K562 (cell line): Measurements from ENCODE around the gene ZNF45. TPM values are rescaled to one million over a fixed set of nuclear protein-coding genes. Genes with fewer than 3 reads are reported as not detected.

Experiments
- ATAC-seq: fragments of 200-7000 bp; cut with Tn5 transposase; 3 replicates; pipeline ENCODE4 v1.9.1; 2020; ENCODE audit warnings: moderate library complexity
- BruUV-seq: library from RNA; stranded (reverse); fragments of 400-500 nt; replicated peaks from 2 replicates; lab custom pipeline; 2021; lab: Mats Ljungman, UMichigan
- CTCF ChIA-PET: fragments of 300-600 bp; formaldehyde crosslinking; extraction: SDS; loops from one replicate; lab custom pipeline; 2021; ENCODE audit warnings: low intra/inter-chr PET ratio; lab: Yijun Ruan, JAX
- POLR2A ChIA-PET: fragments of 300-600, 350-650 bp; sonication (Branson Sonifier 250); formaldehyde crosslinking; extraction: SDS; loops from one replicate; lab custom pipeline; 2021; ENCODE audit warnings: antibody characterized with exemption, inconsistent platforms; lab: Yijun Ruan, JAX
- DNase-seq, 4 experiments: peaks; one replicate each; pipeline versions ENCODE4 v3.0.0 to v3.0.0-alpha.2; 2011 to 2018; ENCODE audit warnings: low spot score in 3 of 4, mixed read lengths in 3 of 4; ENCODE audit errors: extremely low read depth in 1 of 4
- FAIRE-seq: peaks from 2 replicates; lab custom pipeline; 2011; peaks lifted over from hg19 to GRCh38; lab: Jason Lieb, UNC
- H2AFZ ChIP-seq: 2 replicates; pipeline ENCODE4 v1.6.0; 2011; ENCODE audit warnings: low read depth, low read length, control low read depth, inconsistent platforms
- H3K27ac ChIP-seq: fragments of 200-600 bp; 3 replicates; pipeline ENCODE4 v1.8.0; 2011; ENCODE audit warnings: low read depth, mild to moderate bottlenecking, control low read depth, inconsistent platforms, low read length, moderate library complexity, mixed read lengths; ENCODE audit errors: extremely low read depth
- H3K27me3 ChIP-seq, 2 experiments: fragments of 300-600 bp in 1 of 2; 2 replicates in 1 of 2; 3 replicates in 1 of 2; pipeline versions ENCODE4 v1.6.0 to v1.8.0; 2011; ENCODE audit warnings: inconsistent platforms in 2 of 2, low read length in 2 of 2, mild to moderate bottlenecking in 1 of 2, mixed read lengths in 1 of 2, moderate library complexity in 1 of 2; ENCODE audit not compliant: control insufficient read depth in 2 of 2, insufficient read depth in 2 of 2
- H3K36me3 ChIP-seq: fragments of 300-600 bp; 3 replicates; pipeline ENCODE4 v1.8.0; 2011; ENCODE audit warnings: mild to moderate bottlenecking, low read length, inconsistent platforms; ENCODE audit not compliant: control insufficient read depth, insufficient read depth
- H3K4me1 ChIP-seq, 2 experiments: fragments of 200-600 bp in 1 of 2; replicated peaks in 1 of 2; 2 replicates in 1 of 2; 3 replicates in 1 of 2; pipeline versions ENCODE4 v1.5.1 to v1.8.0; 2011; ENCODE audit warnings: inconsistent platforms in 2 of 2, low read length in 2 of 2, mild to moderate bottlenecking in 1 of 2, mixed read lengths in 1 of 2, moderate library complexity in 1 of 2; ENCODE audit not compliant: control insufficient read depth in 2 of 2, insufficient read depth in 2 of 2
- H3K4me2 ChIP-seq: 2 replicates; pipeline ENCODE4 v1.6.1; 2011; ENCODE audit warnings: low read length, control low read depth, inconsistent platforms, mixed read lengths; ENCODE audit not compliant: insufficient read depth
- H3K4me3 ChIP-seq: fragments of 200-600 bp; sonication (generic), shearing (Covaris generic); 2 replicates; pipeline ENCODE4 v1.5.1; 2016; ENCODE audit warnings: control low read depth, inconsistent platforms
- H3K79me2 ChIP-seq: fragments of 200-600 bp; 3 replicates; pipeline ENCODE4 v1.8.0; 2011; ENCODE audit warnings: low read length, inconsistent platforms; ENCODE audit not compliant: control insufficient read depth, insufficient read depth
- H3K9ac ChIP-seq, 2 experiments: 2 replicates each; pipeline versions ENCODE4 v1.6.0 to v1.6.1; 2011; ENCODE audit warnings: low read depth in 2 of 2, low read length in 2 of 2, control low read depth in 1 of 2, inconsistent platforms in 1 of 2, mild to moderate bottlenecking in 1 of 2, mixed read lengths in 1 of 2; ENCODE audit not compliant: insufficient read depth in 1 of 2
- H3K9me1 ChIP-seq: one replicate; pipeline ENCODE4 v1.6.0; 2011; ENCODE audit warnings: inconsistent platforms, mild to moderate bottlenecking, low read length, moderate library complexity; ENCODE audit not compliant: control insufficient read depth, insufficient read depth
- H3K9me3 ChIP-seq: replicated peaks from 2 replicates; pipeline ENCODE4 v1.5.1; 2011; ENCODE audit warnings: low read depth, low read length, inconsistent platforms; ENCODE audit not compliant: control insufficient read depth, insufficient read depth
- H4K20me1 ChIP-seq: replicated peaks from 2 replicates; pipeline ENCODE4 v1.6.1; 2011; ENCODE audit warnings: low read length, inconsistent platforms, mixed read lengths; ENCODE audit not compliant: control insufficient read depth, insufficient read depth
- ADNP ChIP-seq: fragments of 200-800 bp; sonication (Bioruptor generic); IDR thresholded peaks from 2 replicates; pipeline ENCODE4 v1.6.1; 2016; ENCODE audit warnings: missing genetic modification characterization, missing compliant biosample characterization
- BCOR ChIP-seq: fragments of 450-650 bp; IDR thresholded peaks from 2 replicates; pipeline ENCODE4 v1.6.1; 2016
- GTF2A2 ChIP-seq: IDR thresholded peaks from 2 replicates; pipeline ENCODE4 v1.6.1; 2016; ENCODE audit warnings: mild to moderate bottlenecking, missing genetic modification characterization, missing compliant biosample characterization
- MYNN ChIP-seq, 2 experiments: sonication (generic); formaldehyde crosslinking in 1 of 2; IDR thresholded peaks; 2 replicates each; pipeline versions ENCODE4 v1.5.0 to v1.6.1; 2016 to 2020; ENCODE audit warnings: antibody characterized with exemption in 1 of 2, missing genetic modification reagents in 1 of 2
- RFX7 ChIP-seq: fragments of 250-450 bp; sonication (Bioruptor Pico); IDR thresholded peaks from 2 replicates; pipeline ENCODE4 v1.5.1; 2021; ENCODE audit warnings: mild to moderate bottlenecking
- TCF3 ChIP-seq: sonication (generic); formaldehyde crosslinking; IDR thresholded peaks from 2 replicates; pipeline ENCODE4 v1.4.0; 2020; ENCODE audit warnings: mild to moderate bottlenecking, missing genetic modification reagents
- TEAD2 ChIP-seq: fragments of 450-650 bp; IDR thresholded peaks from 2 replicates; pipeline ENCODE4 v1.6.1; 2016; ENCODE audit warnings: missing genetic modification characterization, control low read depth, missing compliant biosample characterization
- WGBS: fragments of 100-300 bp; shearing (Covaris generic); methylation state at CpG from one replicate; pipeline ENCODE4 v1.1.6; 2016; ENCODE audit warnings: low coverage, mixed read lengths; ENCODE audit not compliant: insufficient coverage; ENCODE audit errors: missing lambda C conversion rate; 5-methylcytosine and 5-hydroxymethylcytosine counted together
- in situ Hi-C: fragments of 300-500 bp; cut with MboI; formaldehyde crosslinking; loops from 4 replicates; pipeline ENCODE4 v1.15.0; 2018; ENCODE audit warnings: inconsistent platforms, mixed read lengths
- intact Hi-C: fragments of 100-400 bp; cut with micrococcal nuclease; formaldehyde crosslinking; loops from 2 replicates; pipeline ENCODE4 v1.14.2; 2022
- polyA plus RNA-seq, 8 experiments: library from polyadenylated mRNA; depleted of rRNA in 4 of 8; stranded (reverse) in 5 of 8; unstranded in 3 of 8; fragments of >200 nt; fragmentation: Nextera tagmentation in 2 of 8; fragmentation: Illumina TruSeq in 1 of 8; extraction: Ambion mirVana in 2 of 8; extraction: Trizol in 1 of 8; gene quantifications; 2 replicates each; pipeline versions ENCODE4 v1.2.1 to v1.2.3, GENCODE V29; 2011 to 2014; ENCODE audit warnings: inconsistent platforms in 1 of 8, missing spikeins in 1 of 8
- total RNA-seq, 7 experiments: library from RNA; depleted of rRNA in 6 of 7; stranded (reverse); fragments of >200 nt in 6 of 7; fragmentation: Illumina TruSeq in 2 of 7; extraction: Trizol in 2 of 7; gene quantifications; 2 replicates each; pipeline versions ENCODE4 v1.2.1 to v1.2.3, GENCODE V29; 2011 to 2021; ENCODE audit warnings: low replicate concordance in 1 of 7
- TF ChIP-seq, protein P1 (sequence below), 3 experiments: IDR thresholded peaks in 2 of 3; conservative IDR thresholded peaks in 1 of 3; 2 replicates each; pipeline ENCODE4 v1.5.1; 2011 to 2012; ENCODE audit warnings: low read length in 3 of 3, mild to moderate bottlenecking in 3 of 3, control low read depth in 2 of 3, improper control_type of control experiment in 1 of 3, inconsistent platforms in 1 of 3, low read depth in 1 of 3, mixed read lengths in 1 of 3, moderate library complexity in 1 of 3; ENCODE audit not compliant: insufficient read depth in 2 of 3

ZNF45 gene
- total and polyA plus RNA-seq, 9 of the 15 experiments (the other 6 are each of a cell fraction or from before 2014, with no cell fraction given): 2.6 to 10.6 (median 9.4) TPM

DNA sequence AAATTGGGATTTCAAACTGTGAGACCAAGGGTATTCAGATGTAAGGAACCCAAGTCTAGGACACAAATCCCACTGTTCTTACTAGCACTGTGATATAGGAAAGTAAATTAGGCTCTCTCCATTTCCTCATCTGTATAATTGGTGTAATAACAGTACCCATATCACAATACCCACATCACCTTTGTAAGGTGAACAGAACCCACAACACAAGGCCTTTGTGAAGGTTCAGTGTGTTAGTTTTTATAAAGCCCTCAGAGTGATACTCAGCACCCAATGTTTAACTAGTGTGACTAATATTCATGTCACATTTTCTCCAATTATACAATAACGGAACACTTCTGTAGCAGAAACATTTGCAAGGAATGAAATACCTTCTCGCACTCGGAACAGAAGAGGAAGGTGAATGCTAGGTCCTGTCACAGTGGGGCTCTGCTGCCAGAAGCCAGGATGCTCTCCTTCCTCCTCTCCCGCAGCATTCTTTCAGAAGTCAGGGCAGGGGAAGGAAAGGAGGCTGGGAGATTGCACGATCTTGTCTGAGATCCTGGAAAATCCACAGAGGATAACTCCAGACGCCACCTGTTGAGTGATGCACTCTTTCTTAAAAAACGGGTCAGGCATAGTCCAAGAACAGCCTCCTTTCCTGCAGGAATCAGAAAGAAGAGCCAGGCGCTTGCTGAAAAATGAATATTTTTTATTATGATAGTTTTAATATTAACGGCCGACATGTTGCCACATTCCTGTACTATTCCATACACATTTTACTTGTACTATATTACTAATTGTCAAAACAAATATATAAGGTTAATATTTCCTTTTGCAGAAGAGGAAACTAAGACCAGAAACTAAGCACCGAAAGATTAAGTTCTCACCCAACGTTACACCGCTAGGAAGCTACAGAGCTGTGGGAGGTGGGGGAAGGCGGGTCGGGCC, 762 bp downstream of the ZNF45 start (continued):
- TF ChIP-seq, protein P1, sequence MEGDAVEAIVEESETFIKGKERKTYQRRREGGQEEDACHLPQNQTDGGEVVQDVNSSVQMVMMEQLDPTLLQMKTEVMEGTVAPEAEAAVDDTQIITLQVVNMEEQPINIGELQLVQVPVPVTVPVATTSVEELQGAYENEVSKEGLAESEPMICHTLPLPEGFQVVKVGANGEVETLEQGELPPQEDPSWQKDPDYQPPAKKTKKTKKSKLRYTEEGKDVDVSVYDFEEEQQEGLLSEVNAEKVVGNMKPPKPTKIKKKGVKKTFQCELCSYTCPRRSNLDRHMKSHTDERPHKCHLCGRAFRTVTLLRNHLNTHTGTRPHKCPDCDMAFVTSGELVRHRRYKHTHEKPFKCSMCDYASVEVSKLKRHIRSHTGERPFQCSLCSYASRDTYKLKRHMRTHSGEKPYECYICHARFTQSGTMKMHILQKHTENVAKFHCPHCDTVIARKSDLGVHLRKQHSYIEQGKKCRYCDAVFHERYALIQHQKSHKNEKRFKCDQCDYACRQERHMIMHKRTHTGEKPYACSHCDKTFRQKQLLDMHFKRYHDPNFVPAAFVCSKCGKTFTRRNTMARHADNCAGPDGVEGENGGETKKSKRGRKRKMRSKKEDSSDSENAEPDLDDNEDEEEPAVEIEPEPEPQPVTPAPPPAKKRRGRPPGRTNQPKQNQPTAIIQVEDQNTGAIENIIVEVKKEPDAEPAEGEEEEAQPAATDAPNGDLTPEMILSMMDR (IDR thresholded peaks at IDR 0.05 in 2 of 3, conservative IDR thresholded peaks at IDR 0.05 in 1 of 3; ENCODE audit: insufficient read depth in 2 of 3, low read depth in 1 of 3, low read length in 3 of 3): peak in 1 of 3 experiments; percentile 16; a peak in 1 of 6 replicates
- no peak for TF ChIP-seq GTF2A2

DNA sequence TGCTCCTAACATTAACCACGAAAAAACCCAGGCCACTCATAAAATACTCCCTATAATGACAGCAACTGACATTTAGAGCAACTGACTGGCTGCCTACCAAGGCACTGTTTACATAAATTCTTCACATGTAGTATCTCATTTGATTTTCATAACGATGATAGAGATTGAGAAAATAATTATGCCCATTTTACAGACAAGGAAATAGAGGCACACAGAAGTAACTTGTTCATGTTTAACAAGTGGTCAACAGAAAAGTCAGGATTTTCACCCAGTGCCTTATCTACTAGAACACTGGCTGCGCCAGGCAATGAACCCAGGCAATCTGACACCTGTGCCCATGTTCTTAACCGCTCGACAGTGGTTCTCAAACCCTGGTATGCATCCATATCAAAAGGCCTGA, 6.3 kb downstream of the ZNF45 start:
- no TSS peak for BruUV-seq
- Histone ChIP-seq H3K4me2 (no peak overlapping the region), H3K9ac (no peak overlapping the region), H3K36me3 (peaks cover 50% of the 10 kb centered on the region), H3K9me1 (no peaks in the 10 kb centered on the region), H3K79me2 (no peaks in the 10 kb centered on the region), H3K4me1 (no peaks in the 10 kb centered on the region; a peak in 1 of 5 replicates), H4K20me1 (no peaks in the 10 kb centered on the region), H3K27ac (no peak overlapping the region), H3K9me3 (no peaks in the 10 kb centered on the region), H2AFZ (no peak overlapping the region), H3K27me3 (no peaks in the 10 kb centered on the region), H3K4me3 (no peak overlapping the region)
- ChIA-PET POLR2A (no interaction called here), CTCF (no interaction called here)
- intact Hi-C loops: no loop called here
- TF ChIP-seq TEAD2 (tag): no peak
- TF ChIP-seq RFX7: no peak
- TF ChIP-seq BCOR: peak; percentile 50; the same call in 1 of the 2 replicates
- TF ChIP-seq MYNN (IDR thresholded peaks at IDR 0.05): no peak
- no peak for TF ChIP-seq MYNN (CRISPR knock-in tag; IDR thresholded peaks at IDR 0.05)
- no peak for TF ChIP-seq TCF3 (CRISPR knock-in tag)
- peak; percentile 52; the same call in 1 of the 2 replicates for TF ChIP-seq ADNP (tag)
- FAIRE-seq: no peak
- in situ Hi-C loops: no loop called here
- 69% methylated on average over 5 of the region's 5 CpGs for WGBS
- no peak for ATAC-seq
- no peak for DNase-seq
